NCI-H187 (cell line): Measurements from ENCODE around the gene MS4A7.
"Not testable (repeated sequence)": the region's sequence is repeated elsewhere in the genome, so short reads cannot be mapped to it uniquely, and the experiment has no call there.

Experiments used
- DNase-seq, 2 experiments: peaks; one replicate each; lab custom pipeline; 2025; lab: John Stamatoyannopoulos, UW

The MS4A7 gene

GRCh38 chr11:60378354-60378753 lies at the start of gene MS4A7:
TSS of gene MS4A7 (plus strand) at chr11:60378532. CDS start at chr11:60383142, 4,610 bp downstream.
- no peak for DNase-seq

GRCh38 chr11:60332846-60333245 lies 45.5 kb upstream of the MS4A7 start:
- no peak for DNase-seq

GRCh38 chr11:60334005-60334620 lies 44.2 kb upstream of the MS4A7 start:
- no peak for DNase-seq

- no peak for DNase-seq
Measured at GRCh38 chr11:60336767-60337391, 41.5 kb upstream of the MS4A7 start.

GRCh38 chr11:60338053-60338452 lies 40.3 kb upstream of the MS4A7 start:
- no peak for DNase-seq

GRCh38 chr11:60339356-60339755 lies 39.0 kb upstream of the MS4A7 start:
- no peak for DNase-seq

GRCh38 chr11:60343094-60343704 lies 35.1 kb upstream of the MS4A7 start:
- DNase-seq: no peak

- DNase-seq: no peak
Measured at GRCh38 chr11:60344146-60344545, 34.2 kb upstream of the MS4A7 start.

- DNase-seq: no peak
Measured at GRCh38 chr11:60345489-60345888, 32.8 kb upstream of the MS4A7 start.

GRCh38 chr11:60347084-60347797 lies 31.1 kb upstream of the MS4A7 start:
- DNase-seq: no peak

- DNase-seq: no peak
Measured at GRCh38 chr11:60348116-60348515, 30.2 kb upstream of the MS4A7 start.

- no peak for DNase-seq
Measured at GRCh38 chr11:60349990-60350389, 28.3 kb upstream of the MS4A7 start.

- no peak for DNase-seq
Measured at GRCh38 chr11:60357771-60358170, 20.6 kb upstream of the MS4A7 start.

GRCh38 chr11:60360621-60361020 lies 17.7 kb upstream of the MS4A7 start:
- DNase-seq: no peak

GRCh38 chr11:60362241-60362640 lies 16.1 kb upstream of the MS4A7 start:
- DNase-seq: no peak

- DNase-seq: no peak
Measured at GRCh38 chr11:60363542-60364470, 14.5 kb upstream of the MS4A7 start.

GRCh38 chr11:60366262-60366904 lies 11.9 kb upstream of the MS4A7 start:
- DNase-seq: not testable (repeated sequence)

- no peak for DNase-seq
Measured at GRCh38 chr11:60367009-60367408, 11.3 kb upstream of the MS4A7 start.

- DNase-seq: no peak
Measured at GRCh38 chr11:60367896-60368295, 10.4 kb upstream of the MS4A7 start.

GRCh38 chr11:60370252-60370810 lies 8.0 kb upstream of the MS4A7 start:
- DNase-seq: no peak

GRCh38 chr11:60370811-60371298 lies 7.5 kb upstream of the MS4A7 start:
- DNase-seq: no peak
